ENCODE measurements around the gene CPXM2. TPM values are rescaled to one million over a fixed set of nuclear protein-coding genes. Genes with fewer than 3 reads are reported as not detected.

Gene CPXM2
- total RNA-seq, 1 experiment from 2014 or later = not detected

GRCh38 chr10:123841560-123841959, 50.0 kb downstream of the CPXM2 start:
- no peak for TF ChIP-seq CTCF (IDR thresholded peaks at IDR 0.05; ENCODE audit: unreplicated experiment)
- DNase-seq = no peak
- intact Hi-C loops (cut with micrococcal nuclease; ENCODE audit: unreplicated experiment) = no loop called here
- H3K9me3 Mint-ChIP-seq (ENCODE audit: low read depth, unreplicated experiment) = no peaks in the 10 kb centered on the region
- H3K27ac Mint-ChIP-seq (ENCODE audit: unreplicated experiment) = no peak overlapping the region
- no peaks in the 10 kb centered on the region for H3K4me1 Mint-ChIP-seq (ENCODE audit: low read depth, unreplicated experiment)
- CTCF ChIA-PET = no interaction called here
- no peak overlapping the region for H3K4me3 Mint-ChIP-seq (ENCODE audit: low read depth, unreplicated experiment)
- H3K27me3 Mint-ChIP-seq (ENCODE audit: unreplicated experiment) = peaks cover 84% of the 10 kb centered on the region
- peaks cover under 1% of the 10 kb centered on the region for H3K36me3 Mint-ChIP-seq (ENCODE audit: insufficient read depth, unreplicated experiment)
- BruUV-seq (replicated peaks) = no TSS peak

- CTCF ChIA-PET = no interaction called here
- no peak for DNase-seq
- TF ChIP-seq CTCF (IDR thresholded peaks at IDR 0.05; ENCODE audit: unreplicated experiment) = no peak
- no TSS peak for BruUV-seq (replicated peaks)
- intact Hi-C loops (cut with micrococcal nuclease; ENCODE audit: unreplicated experiment) = no loop called here
- Mint-ChIP-seq H3K4me3 (ENCODE audit: low read depth, unreplicated experiment) (no peak overlapping the region), H3K27me3 (ENCODE audit: unreplicated experiment) (peaks cover 84% of the 10 kb centered on the region), H3K36me3 (ENCODE audit: insufficient read depth, unreplicated experiment) (peaks cover 5% of the 10 kb centered on the region), H3K9me3 (ENCODE audit: low read depth, unreplicated experiment) (no peaks in the 10 kb centered on the region), H3K4me1 (ENCODE audit: low read depth, unreplicated experiment) (no peaks in the 10 kb centered on the region), H3K27ac (ENCODE audit: unreplicated experiment) (no peak overlapping the region)
These were observed 50.5 kb downstream of the CPXM2 start for GRCh38 chr10:123841115-123841514.

GRCh38 chr10:123840714-123841113, 50.9 kb downstream of the CPXM2 start:
- BruUV-seq (replicated peaks) = no TSS peak
- intact Hi-C loops (cut with micrococcal nuclease; ENCODE audit: unreplicated experiment) = no loop called here
- Mint-ChIP-seq H3K27ac (ENCODE audit: unreplicated experiment) (no peak overlapping the region), H3K27me3 (ENCODE audit: unreplicated experiment) (peaks cover 84% of the 10 kb centered on the region), H3K4me1 (ENCODE audit: low read depth, unreplicated experiment) (no peaks in the 10 kb centered on the region), H3K36me3 (ENCODE audit: insufficient read depth, unreplicated experiment) (peaks cover 6% of the 10 kb centered on the region), H3K9me3 (ENCODE audit: low read depth, unreplicated experiment) (no peaks in the 10 kb centered on the region), H3K4me3 (ENCODE audit: low read depth, unreplicated experiment) (no peak overlapping the region)
- no peak for DNase-seq
- CTCF ChIA-PET = interaction anchor here (0.9 kb wide), 1 partner anchor 369 kb away, joined by 4 read pairs; no protein-coding TSS in a partner anchor
- no peak for TF ChIP-seq CTCF (IDR thresholded peaks at IDR 0.05; ENCODE audit: unreplicated experiment)

- no peak for TF ChIP-seq CTCF (IDR thresholded peaks at IDR 0.05; ENCODE audit: unreplicated experiment)
- BruUV-seq (replicated peaks) = no TSS peak
- CTCF ChIA-PET = no interaction called here
- peaks cover 6% of the 10 kb centered on the region for H3K36me3 Mint-ChIP-seq (ENCODE audit: insufficient read depth, unreplicated experiment)
- H3K4me1 Mint-ChIP-seq (ENCODE audit: low read depth, unreplicated experiment) = no peaks in the 10 kb centered on the region
- H3K27ac Mint-ChIP-seq (ENCODE audit: unreplicated experiment) = no peak overlapping the region
- H3K4me3 Mint-ChIP-seq (ENCODE audit: low read depth, unreplicated experiment) = no peak overlapping the region
- H3K27me3 Mint-ChIP-seq (ENCODE audit: unreplicated experiment) = peaks cover 85% of the 10 kb centered on the region
- DNase-seq = no peak
- H3K9me3 Mint-ChIP-seq (ENCODE audit: low read depth, unreplicated experiment) = no peaks in the 10 kb centered on the region
- intact Hi-C loops (cut with micrococcal nuclease; ENCODE audit: unreplicated experiment) = no loop called here
These were observed 52.9 kb downstream of the CPXM2 start for GRCh38 chr10:123838596-123839310.

All from Calu3 (cell line).